ENCODE data around the gene ZRSR2. TPM values are rescaled to one million over a fixed set of nuclear protein-coding genes. Genes with fewer than 3 reads are reported as not detected.

ZRSR2 gene
- total RNA-seq, 2 donors from 2014 or later, result 11.1 to 13.1 TPM

DNA sequence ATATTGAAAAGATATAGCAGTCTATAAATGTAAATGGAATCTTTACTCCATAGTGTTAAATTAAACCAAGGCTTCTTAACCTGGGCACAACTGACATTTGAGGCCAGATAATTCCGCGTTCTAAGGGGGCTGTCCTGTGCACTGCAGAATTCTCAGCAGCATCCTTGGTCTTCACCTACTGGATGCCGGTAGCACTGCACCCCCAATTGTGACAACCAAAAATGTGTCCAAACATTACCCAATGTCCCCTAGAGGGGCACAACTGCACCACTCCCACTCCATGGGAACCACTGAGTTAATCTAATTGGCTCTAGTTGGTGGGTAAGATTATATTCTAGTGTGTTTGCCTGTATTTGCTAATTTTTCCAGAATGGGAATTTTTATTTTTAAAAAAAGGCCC, 47.7 kb downstream of the ZRSR2 start:
- no peak for DNase-seq (ENCODE audit: low spot score)
- intact Hi-C loops (cut with DNase I), result no loop called here

- DNase-seq (ENCODE audit: low spot score), result no peak
- intact Hi-C loops (cut with DNase I), result no loop called here
Measured at GRCh38 chrX:15841853-15842516, 51.7 kb downstream of the ZRSR2 start.

GRCh38 chrX:15843960-15844359, 53.7 kb downstream of the ZRSR2 start:
- intact Hi-C loops (cut with DNase I), result no loop called here
- DNase-seq (ENCODE audit: low spot score), result no peak

- DNase-seq (ENCODE audit: low spot score), result no peak
- intact Hi-C loops (cut with DNase I), result no loop called here
Measured at GRCh38 chrX:15848576-15848975, 58.3 kb downstream of the ZRSR2 start.

DNA sequence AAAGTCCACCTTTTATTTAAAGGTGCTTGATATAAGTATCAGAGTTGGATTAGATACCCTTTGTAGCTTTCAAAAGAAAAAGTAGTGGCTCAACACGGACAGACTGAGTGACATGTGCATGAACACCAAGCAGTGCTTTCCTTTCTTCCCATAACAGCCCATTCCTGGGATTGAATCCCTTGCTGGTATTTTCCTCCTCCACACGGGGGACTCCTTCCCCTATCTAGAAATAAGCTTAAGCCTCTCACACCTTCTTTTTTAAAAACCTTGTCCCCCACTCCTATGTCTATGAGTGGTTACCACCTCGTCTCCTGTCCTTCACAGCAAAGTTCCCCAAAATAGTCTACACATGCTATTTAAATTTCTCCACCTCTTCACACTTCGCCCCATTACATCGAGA, 59.3 kb downstream of the ZRSR2 start:
- intact Hi-C loops (cut with DNase I), result no loop called here
- DNase-seq (ENCODE audit: low spot score), result no peak

DNA sequence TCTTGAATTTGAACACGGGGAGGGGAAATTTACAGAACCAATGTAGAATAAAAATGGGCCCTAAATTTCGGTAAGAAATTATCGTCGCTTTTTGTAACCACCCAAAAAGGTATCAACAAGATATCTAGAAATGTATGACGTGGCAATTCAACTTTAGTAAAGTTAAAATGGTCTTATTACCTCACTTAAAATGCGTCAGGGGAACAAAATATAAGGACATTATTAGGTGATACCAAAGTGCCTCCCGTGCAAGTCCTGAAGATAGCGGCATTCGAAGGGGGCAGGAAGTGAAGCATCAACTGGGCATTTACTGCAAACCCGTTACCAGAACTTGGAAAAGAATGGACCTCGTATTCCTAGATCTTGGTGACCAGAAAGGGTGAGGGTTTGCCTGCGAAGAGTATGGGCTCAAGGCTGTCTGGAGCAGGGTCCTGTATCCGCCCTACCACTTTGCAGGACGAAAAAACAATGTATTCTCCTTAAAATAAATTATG, 63.3 kb downstream of the ZRSR2 start:
- no peak for DNase-seq (ENCODE audit: low spot score)
- intact Hi-C loops (cut with DNase I), result loop anchor here in 1 of 2 donors (10.0 kb wide), 1 partner anchor 179 kb away; no protein-coding TSS in a partner anchor

DNA sequence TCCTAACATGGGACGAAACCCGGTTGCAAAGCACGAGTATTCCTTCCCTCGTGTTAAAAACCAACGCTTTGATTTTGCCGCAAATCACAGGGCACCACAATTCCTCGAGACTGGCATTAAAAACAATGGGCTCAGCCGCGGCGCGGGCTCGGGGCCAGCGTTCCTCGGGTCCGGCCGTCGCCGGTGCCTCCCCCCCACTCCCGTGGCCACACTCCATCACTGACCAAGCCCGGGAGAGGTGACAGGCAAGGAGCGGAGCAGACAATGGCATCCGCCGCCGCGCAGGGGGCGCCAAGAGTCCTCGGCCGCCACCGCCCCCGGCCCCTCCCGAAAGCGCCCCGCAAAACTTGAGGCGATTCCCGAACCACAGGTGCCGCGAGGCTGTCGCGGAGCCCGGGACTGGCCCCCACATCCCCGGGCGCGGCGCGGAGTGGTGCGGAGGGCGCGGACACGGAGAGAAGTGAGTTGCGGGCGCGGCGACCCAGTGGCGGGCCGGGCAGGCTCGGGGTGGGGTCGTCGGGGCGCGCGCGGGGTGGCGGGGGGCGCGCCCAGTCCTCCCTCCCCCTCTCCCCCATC, 63.9 kb downstream of the ZRSR2 start:
- intact Hi-C loops (cut with DNase I), result loop anchor here in 1 of 2 donors (10.0 kb wide), 1 partner anchor 179 kb away; no protein-coding TSS in a partner anchor
- peak; percentile 88 for DNase-seq (ENCODE audit: low spot score)

DNA sequence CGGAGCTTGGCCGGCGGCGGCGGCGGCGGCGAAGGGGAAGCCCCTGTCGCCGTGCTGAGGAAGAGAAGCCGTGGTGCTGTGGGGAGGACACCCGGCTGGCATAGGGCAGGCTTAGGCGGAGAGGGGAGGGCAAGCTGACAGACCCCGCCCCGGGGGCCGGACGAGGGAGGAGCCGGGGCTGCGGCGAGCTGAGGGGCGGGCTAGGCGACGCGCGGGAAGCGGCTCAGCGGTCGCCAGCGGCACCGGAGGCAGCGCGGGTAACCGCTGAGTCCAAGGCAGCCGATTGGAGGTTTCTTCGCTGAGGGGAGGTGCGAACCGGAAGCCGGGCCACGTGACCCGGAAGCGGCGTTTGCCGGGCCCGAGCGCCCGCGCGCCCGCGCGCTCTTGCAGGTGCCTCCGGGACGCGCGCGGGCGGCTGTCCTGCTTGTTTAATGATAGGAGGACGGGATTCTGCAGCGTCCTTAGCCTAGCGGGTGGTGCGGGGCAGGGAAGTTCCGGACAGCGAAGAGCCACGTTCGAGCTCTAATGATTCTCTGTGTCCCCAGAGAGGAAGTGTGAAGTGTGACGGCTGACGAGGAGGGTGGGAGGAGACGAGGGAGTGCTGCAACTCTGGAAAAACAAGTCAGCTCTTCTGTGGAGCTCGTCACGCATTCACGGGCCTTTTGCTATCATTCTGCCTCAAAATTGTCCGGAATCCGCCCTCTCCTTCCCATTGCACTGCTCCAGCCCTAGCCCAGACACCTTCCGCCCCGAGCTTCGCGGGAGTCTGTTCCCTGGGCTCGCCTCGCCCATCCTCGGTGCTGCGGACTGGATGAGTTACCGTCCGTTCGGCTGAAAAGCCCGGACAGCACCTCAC, 64.7 kb downstream of the ZRSR2 start, which contains the start of gene AP1S2:
AP1S2 (minus strand) TSS at position 102 of the 856 bp plus-strand sequence. CDS start 2,289 bp downstream, outside the sequence.
- intact Hi-C loops (cut with DNase I), result loop anchor here in 1 of 2 donors (10.0 kb wide), 1 partner anchor 180 kb away; no protein-coding TSS in a partner anchor

GRCh38 chrX:15855568-15856221, 65.4 kb downstream of the ZRSR2 start:
- DNase-seq (ENCODE audit: low spot score), result no peak
- intact Hi-C loops (cut with DNase I), result loop anchor here in 1 of 2 donors (10.0 kb wide), 1 partner anchor 181 kb away; no protein-coding TSS in a partner anchor

More for the DNA sequence above, 64.7 kb downstream of the ZRSR2 start, which contains the start of gene AP1S2:
- peak; percentile 98 for DNase-seq (ENCODE audit: low spot score)

- intact Hi-C loops (cut with DNase I), result loop anchor here in 1 of 2 donors (10.0 kb wide), 1 partner anchor 181 kb away; no protein-coding TSS in a partner anchor
- DNase-seq (ENCODE audit: low spot score), result no peak
Measured at GRCh38 chrX:15856222-15856587, 65.9 kb downstream of the ZRSR2 start.

DNA sequence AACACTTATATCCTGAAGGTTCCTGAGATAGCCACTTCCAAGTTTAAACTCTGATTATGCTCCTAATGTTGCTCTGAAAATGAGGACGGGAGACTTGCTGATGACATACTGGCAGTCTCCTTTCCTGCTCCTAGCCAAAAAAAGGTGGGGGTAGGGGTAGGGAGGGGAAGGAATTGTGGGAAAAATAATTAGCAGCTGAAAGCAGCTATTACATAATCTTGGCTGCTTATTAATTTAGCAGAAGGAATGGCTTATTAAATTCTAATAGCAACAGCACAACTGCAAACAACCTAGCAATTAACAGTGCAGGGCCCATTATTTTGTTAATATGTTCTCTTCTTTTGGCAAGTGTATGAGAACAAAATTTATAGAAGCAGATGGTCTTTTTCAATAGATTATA, 66.4 kb downstream of the ZRSR2 start:
- no peak for DNase-seq (ENCODE audit: low spot score)
- intact Hi-C loops (cut with DNase I), result loop anchor here in 1 of 2 donors (10.0 kb wide), 1 partner anchor 182 kb away; no protein-coding TSS in a partner anchor

GRCh38 chrX:15858051-15858450, 67.8 kb downstream of the ZRSR2 start:
- DNase-seq (ENCODE audit: low spot score), result no peak
- intact Hi-C loops (cut with DNase I), result loop anchor here in 1 of 2 donors (10.0 kb wide), 1 partner anchor 183 kb away; no protein-coding TSS in a partner anchor

DNA sequence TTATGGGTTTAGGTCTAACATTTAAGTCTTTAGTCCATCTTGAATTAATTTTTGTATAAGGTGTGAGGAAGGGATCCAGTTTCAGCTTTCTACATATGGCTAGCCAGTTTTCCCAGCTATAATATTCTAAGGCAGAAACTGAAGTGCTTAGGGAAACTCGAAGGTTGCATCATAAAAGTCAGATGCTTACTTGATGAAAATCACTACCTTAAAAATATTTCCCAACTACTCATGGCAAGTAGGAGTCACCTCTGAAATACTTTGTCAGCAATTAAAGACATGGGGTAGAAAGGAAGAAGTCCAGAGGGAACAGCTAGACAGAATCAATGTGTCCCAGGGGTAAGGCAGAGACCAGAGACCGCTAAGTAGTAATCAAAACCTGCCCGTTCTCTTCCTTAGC, 70.6 kb downstream of the ZRSR2 start:
- intact Hi-C loops (cut with DNase I), result no loop called here
- DNase-seq (ENCODE audit: low spot score), result no peak

- DNase-seq (ENCODE audit: low spot score), result no peak
- intact Hi-C loops (cut with DNase I), result no loop called here
Measured at GRCh38 chrX:15864023-15864422, 73.7 kb downstream of the ZRSR2 start.

- DNase-seq (ENCODE audit: low spot score), result no peak
- intact Hi-C loops (cut with DNase I), result no loop called here
Measured at GRCh38 chrX:15864629-15865028, 74.3 kb downstream of the ZRSR2 start.

GRCh38 chrX:15866147-15866546, 75.9 kb downstream of the ZRSR2 start:
- intact Hi-C loops (cut with DNase I), result no loop called here

DNA sequence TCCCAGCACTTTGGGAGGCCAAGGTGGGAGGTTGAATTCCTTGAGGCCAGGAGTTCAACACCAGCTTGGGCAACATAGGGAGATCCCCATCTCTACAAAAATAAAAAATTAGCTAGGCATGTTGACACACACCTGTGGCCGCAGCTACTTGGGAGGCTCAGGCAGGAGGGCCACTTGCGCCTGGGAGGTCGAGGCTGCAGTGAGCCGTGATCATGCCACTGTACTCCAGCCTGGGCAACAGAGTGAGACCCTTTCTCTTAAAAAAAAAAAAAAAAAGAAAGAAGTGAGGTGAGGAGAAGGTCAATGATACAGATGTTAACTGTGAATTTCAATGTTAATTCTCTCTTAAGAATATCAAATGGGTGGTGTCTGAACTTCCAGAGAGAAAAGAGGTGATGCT, 79.4 kb downstream of the ZRSR2 start:
- DNase-seq (ENCODE audit: low spot score), result no peak
- intact Hi-C loops (cut with DNase I), result no loop called here

More at GRCh38 chrX:15866147-15866546, 75.9 kb downstream of the ZRSR2 start:
- no peak for DNase-seq (ENCODE audit: low spot score)

DNA sequence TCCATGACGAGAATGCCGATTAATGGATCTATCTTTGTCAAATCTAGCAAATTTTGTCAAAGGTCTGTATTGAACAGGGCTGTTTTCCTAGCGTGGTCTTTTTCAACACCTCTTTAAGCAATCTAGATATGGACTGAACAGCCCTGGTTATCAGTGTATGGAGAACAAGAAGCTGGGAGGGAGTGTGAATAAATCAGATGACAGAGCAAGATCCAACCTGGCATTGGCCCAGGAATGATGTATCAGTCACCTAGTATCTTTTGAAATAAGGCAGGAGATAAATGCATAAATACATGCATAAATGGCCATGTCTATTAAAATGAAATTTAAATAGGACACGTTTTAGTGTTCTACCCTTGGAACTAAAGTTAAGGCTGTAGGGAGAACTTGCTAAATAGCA, 80.0 kb downstream of the ZRSR2 start:
- intact Hi-C loops (cut with DNase I), result no loop called here
- no peak for DNase-seq (ENCODE audit: low spot score)

All from posterior vena cava (tissue), 2 donors.